GM19043 (cell line): ENCODE data around the gene OR1E1.
"Not testable (repeated sequence)": the region's sequence is repeated elsewhere in the genome, so short reads cannot be mapped to it uniquely, and the experiment has no call there.

Experiments used
- ATAC-seq: cut with Tn5 transposase; IDR thresholded peaks from one replicate; pipeline ENCODE4 v1.9.1; 2021; ENCODE audit warnings: low read depth; ENCODE audit not compliant: unreplicated experiment

OR1E1 gene

GRCh38 chr17:3398310-3398709, at the start of gene OR1E1:
Gene OR1E1, minus strand, starts transcription at chr17:3398410. Its CDS starts 0 bp downstream, at chr17:3398410.
- ATAC-seq, result no peak

GRCh38 chr17:3447625-3448024, 49.4 kb upstream of the OR1E1 start:
- no peak for ATAC-seq

GRCh38 chr17:3440451-3440850, 42.2 kb upstream of the OR1E1 start:
- ATAC-seq, result no peak

GRCh38 chr17:3438368-3438767, 40.2 kb upstream of the OR1E1 start:
- ATAC-seq, result no peak

- no peak for ATAC-seq
These were observed 35.5 kb upstream of the OR1E1 start, which contains the start of gene OR1E2 for GRCh38 chr17:3433741-3434140. Gene OR1E2, minus strand, starts transcription at chr17:3433841. Its CDS starts 0 bp downstream, at chr17:3433841.

GRCh38 chr17:3433215-3433614, 35.0 kb upstream of the OR1E1 start:
- ATAC-seq, result not testable (repeated sequence)

- no peak for ATAC-seq
These were observed 20.0 kb upstream of the OR1E1 start for GRCh38 chr17:3418222-3418621.

- ATAC-seq, result no peak
These were observed 17.4 kb upstream of the OR1E1 start for GRCh38 chr17:3415610-3416009.

GRCh38 chr17:3412216-3412615, 14.0 kb upstream of the OR1E1 start:
- ATAC-seq, result not testable (repeated sequence)

- ATAC-seq, result no peak
These were observed 12.9 kb upstream of the OR1E1 start, which contains the start of gene OR3A3 for GRCh38 chr17:3411070-3411469. Gene OR3A3, plus strand, starts transcription at chr17:3411370.

GRCh38 chr17:3403856-3404255, 5.6 kb upstream of the OR1E1 start:
- ATAC-seq, result not testable (repeated sequence)

- ATAC-seq, result no peak
These were observed 3.6 kb upstream of the OR1E1 start for GRCh38 chr17:3401786-3402185.

GRCh38 chr17:3400055-3400454, 1.8 kb upstream of the OR1E1 start:
- ATAC-seq, result no peak

GRCh38 chr17:3397801-3398200, 409 bp downstream of the OR1E1 start:
- not testable (repeated sequence) for ATAC-seq

GRCh38 chr17:3389791-3390190, 8.4 kb downstream of the OR1E1 start:
- ATAC-seq, result no peak

- ATAC-seq, result no peak
These were observed 12.1 kb downstream of the OR1E1 start, which contains the start of gene OR3A2 for GRCh38 chr17:3385869-3386816. Gene OR3A2, minus strand, starts transcription at chr17:3386308.

- ATAC-seq, result no peak
These were observed 16.3 kb downstream of the OR1E1 start for GRCh38 chr17:3381957-3382356.

- ATAC-seq, result no peak
These were observed 19.9 kb downstream of the OR1E1 start for GRCh38 chr17:3378321-3378720.

- ATAC-seq, result not testable (repeated sequence)
These were observed 27.0 kb downstream of the OR1E1 start for GRCh38 chr17:3371167-3371566.
